ENCODE data around the gene KBTBD3.
"Not testable (repeated sequence)": the region's sequence is repeated elsewhere in the genome, so short reads cannot be mapped to it uniquely, and the experiment has no call there.

Gene KBTBD3

DNA sequence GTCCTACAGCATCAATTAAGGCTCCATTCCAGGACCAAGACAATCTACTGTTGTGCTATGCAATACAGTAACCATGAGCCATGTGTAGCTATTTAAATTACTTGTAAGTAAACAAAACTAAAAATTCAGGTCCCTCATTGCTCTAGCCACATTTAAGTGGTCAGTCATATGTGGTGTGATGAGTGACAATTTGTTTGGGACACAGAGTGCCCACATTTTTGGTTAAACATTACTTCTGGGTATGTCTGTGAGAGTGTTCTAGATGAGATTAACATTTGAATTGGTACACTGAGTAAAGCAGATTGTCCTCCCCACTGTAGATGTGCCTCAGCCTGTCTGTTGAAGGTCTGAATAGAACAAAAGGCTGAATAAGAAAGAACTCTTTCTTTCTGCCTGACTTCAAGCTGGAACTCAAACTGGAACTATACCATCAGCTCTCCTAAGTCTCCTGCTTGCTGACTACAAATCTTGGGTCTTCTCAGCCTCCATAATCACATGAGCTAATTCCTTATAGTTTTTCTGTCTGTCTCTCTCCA is 15.8 kb downstream of the KBTBD3 start:
- no peak for DNase-seq

DNA sequence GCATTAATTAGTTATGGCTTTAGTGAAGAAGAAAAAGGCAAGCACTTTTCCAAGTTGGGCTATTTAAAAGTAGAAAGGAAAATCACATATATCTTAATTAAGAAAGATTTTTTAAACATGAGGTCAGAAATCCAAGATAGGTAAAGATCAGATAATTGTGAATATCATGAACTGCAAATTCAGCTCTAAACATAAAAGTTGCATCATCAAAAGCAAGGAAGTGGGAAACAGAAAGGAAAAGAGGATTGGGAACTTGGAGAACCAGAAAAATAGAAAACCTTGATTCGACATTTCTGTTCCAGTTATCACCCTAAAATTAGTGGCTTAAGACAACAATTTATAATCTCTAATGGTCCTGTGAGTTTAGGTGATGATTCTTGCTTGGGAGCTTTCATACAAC is 17.5 kb downstream of the KBTBD3 start:
- DNase-seq: no peak

DNA sequence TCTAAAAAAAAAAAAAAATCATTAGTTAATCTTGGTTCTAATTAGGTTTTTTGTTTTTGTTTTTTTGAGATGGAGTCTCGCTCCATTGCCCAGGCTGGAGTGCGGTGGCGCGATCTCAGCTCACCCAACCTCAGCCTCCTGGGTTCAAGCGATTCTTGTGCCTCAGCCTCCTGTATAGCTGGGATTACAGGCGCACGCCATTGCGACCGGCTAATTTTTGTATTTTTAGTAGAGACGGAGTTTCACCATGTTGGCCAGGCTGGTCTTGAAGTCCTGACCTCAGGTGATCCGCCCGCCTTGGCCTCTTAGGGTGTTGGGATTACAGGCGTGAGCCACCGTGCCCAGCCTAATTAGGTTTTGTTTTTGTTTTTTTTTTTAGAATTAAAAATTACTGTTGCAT is 18.8 kb downstream of the KBTBD3 start:
- not testable (repeated sequence) for DNase-seq

DNA sequence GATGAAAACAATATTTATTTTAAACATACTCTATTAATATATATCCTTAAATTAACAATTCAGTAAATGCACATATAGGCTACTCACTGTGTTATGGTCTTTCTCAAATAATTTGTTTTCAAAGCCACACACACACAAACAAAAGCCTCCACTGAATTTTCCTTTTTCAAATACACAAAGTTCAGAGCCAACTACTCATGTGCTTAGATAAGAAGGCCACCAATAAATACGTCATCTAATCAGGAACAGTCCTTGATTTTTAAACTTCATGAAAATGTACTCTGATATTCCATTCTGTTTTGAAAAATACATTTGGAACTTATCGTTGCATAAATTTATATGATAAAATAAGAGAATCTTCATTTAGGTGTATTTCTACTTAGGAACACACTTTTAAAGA is 26.0 kb downstream of the KBTBD3 start:
- no peak for DNase-seq

DNA sequence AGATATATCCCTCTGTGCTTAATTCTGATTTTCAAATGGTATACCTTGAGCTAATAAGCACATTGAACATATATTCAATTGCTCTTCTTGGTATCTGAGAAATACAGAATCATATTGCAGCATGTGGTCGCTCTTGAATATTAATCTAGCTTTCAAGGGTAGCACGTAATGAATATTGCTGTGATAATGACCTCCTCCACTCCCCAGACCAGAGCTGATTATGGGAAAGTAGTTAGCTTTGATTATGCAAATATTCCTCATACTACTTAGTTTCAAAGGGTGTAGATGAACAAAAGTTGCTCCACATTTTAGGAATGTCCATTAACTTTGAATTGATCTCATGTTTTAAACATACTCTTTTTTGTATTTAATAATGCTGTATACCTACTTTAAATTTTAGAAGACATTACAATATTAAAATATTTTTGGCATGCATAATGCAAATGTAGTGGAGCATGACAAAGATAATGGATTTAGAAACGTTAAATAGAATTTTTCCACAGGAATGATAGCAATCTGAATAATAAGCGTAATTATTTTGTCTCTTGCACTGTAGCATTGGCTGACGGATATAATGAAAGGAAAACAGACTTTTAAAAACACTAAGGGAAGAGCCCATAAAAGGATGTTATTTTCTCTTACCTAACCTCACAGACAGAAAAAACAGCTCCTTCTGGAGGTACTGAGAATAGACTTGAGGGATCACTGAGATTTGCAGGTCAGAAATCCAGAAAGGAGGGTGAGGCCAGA is 27.2 kb downstream of the KBTBD3 start:
- DNase-seq: no peak

DNA sequence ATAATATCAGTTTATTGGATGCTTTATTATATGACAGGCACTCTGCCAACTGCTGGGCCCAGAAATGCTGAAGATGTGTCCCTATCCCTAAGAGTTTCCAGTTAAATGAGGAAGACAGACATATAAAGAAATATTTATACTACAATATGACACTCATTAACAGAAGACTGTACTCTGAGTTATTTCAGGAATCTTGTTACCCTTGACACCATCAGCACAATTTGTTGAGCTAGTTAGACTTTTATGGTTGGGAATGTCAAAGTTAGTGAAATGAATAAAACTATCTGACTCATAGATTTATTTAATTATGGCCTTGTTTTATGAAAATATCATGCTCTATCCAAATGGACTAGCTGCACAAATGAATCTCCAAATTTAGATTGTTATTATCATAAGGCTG is 29.5 kb downstream of the KBTBD3 start:
- no peak for DNase-seq

DNA sequence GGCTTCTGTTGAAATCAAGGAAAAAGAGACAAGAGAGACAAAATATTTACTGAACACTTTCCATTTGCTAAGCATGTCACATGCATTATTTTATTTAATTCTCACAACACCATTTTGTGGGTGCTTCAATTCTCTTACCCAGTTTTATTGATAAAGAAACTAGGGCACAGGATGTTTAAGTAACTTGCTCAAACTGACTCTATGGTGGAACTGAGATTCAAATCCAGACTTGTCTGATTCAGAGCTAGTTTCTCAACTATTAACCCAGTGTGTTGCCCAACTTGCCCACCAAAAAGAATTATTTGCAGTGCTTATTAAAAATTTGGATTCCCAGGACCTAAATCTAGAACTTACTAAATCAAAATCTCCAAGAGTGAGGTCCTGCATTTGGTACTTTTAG is 33.6 kb downstream of the KBTBD3 start:
- DNase-seq: no peak

DNA sequence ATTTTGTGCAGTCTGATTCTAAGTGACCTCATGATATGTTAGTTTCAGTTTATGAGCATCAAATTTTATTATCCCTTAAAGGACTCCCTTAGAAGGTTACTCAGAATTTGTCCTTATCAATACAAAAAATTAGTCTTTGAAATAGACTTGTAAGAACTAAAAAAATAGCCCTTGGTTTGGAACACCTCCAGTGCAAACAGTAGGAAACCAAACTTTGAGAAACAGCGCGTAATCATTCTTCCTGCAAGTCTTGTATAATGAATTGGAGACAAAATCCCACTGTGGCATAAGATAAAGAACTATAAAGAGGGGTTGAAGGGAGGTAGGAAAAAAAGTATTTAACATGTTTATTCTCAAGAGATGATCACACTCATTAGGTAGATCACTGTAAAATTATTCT is 44.3 kb downstream of the KBTBD3 start:
- no peak for DNase-seq

DNA sequence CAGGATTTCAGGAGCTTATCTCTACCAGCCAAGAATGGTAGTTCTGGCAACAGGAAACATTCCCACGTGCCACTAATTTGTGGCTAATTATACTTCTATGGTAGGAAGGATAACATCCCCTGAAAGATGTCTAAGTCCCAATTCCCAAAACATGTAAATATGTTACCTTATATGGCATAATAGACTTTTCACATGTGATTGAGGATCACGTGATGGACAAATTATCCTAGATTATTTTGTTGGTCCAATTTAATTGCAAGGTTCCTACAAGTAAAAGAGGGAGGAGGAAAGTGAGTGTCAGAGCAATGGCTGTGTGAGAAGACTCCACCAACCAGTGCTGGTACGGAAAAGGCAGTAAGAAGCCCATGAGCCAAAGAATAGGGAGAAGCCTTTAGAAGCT is 45.2 kb downstream of the KBTBD3 start:
- no peak for DNase-seq

DNA sequence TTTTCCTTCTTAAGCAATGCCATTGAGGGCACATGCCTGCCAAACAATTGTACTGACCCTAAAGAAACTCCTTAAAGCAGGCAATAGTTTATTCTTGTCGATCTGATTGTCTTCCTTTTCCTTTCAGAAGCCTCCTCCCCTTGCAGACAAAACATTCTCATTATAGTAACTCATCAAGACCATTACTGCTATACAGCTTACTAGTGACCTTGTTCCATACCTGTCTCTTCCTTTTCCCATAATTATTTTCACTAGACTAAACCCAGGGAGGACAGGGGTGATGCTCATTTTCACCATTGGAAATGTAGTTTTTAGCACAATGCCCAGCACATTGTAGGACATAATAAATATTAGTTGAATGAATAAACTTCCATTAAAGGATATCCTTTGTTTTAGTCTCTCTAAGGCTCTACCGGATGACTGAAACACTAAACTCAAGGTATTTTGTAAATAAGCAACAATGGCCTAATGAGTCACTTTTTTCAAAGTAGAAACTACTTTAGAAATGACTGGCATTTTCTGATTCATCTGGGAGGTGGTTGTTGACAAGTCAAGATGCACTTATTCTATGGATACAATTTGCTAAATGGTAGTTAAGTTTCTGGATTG is 45.8 kb downstream of the KBTBD3 start:
- DNase-seq: no peak

DNA sequence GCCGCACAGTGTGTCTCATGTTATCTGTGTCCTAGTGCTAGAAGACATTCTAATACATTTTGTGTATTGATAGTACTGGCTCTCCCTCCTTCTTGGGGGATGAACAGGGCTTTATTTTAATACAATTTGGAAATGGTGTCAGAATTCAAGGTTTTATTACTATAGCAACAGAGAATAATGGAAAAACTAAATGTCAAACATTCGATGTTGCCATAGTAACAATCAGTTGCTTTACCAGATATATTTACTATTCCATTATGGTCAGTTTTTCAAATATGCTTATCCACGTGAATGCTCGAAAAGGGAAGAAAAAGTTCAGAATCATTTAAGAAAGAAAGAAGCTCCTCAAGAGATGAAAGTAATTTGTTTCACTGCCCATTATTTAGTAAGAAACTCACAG is 46.5 kb downstream of the KBTBD3 start:
- no peak for DNase-seq

DNA sequence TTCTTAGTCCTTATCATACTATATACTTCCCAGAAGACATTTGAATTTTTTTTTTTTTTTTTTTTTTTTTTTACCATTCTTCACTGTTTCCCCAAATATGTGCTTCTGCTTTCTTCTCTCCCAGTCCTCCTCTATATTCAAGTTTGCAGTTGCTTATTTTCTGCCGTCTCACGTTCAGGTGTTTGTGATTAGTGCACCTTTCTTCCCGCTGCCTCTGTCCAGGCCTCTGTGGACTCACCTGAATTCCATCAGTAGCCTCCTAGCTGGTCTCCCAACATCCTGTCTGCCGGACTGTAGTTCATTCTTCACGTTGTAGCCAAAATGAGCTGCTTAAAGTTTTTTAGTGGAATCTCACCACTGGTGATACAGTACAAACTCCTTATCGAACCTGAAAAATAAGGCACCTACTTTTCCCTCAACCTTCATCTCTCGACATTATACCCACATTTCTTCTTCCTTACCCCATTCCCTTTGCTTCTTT is 54.3 kb downstream of the KBTBD3 start:
- no peak for DNase-seq

DNA sequence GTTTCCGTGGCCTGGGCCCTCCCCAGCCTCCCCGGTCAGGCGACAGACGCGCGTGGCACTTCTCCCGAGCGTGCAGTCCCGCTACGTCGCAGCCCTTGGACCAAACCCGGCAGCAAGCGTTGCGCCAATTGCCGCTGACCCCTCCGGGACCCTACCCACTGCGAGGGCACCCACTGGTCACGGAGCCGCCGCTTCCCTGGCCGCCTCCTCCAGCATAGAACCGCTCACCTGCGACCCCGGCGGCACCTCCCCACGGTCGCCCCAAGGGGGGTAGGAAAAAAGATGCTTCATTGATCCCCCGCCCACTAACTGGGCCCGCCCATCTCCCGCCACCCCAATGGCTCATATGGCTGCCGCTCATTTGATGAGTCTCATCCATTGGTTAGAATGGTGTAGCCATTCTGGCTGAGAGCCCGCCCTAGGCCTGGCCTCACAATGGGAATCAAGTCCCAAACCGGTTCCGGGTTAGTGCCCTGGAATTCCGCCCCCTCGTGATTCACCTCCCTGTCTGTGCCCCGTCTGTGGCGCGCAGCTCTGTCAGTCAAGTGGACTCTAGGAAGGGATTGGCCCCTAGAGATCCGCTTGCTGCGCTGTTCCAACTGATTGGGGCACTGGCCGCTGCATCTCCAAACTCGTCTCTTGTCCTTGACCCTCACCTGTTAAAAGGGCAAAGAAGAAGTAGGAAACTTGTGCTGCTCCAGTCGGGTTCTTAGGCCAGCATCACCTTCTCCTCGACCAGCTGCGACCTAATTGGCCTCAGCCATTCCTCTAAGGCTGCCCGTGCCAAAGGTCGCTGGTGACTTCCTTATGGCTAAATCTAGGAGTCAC is 55.0 kb downstream of the KBTBD3 start, which contains the start of gene MSANTD4:
TSS of gene MSANTD4 (minus strand) at position 274 of the 828 bp plus-strand sequence. CDS start 11,323 bp downstream, outside the sequence.
- peak; percentile 96 for DNase-seq

DNA sequence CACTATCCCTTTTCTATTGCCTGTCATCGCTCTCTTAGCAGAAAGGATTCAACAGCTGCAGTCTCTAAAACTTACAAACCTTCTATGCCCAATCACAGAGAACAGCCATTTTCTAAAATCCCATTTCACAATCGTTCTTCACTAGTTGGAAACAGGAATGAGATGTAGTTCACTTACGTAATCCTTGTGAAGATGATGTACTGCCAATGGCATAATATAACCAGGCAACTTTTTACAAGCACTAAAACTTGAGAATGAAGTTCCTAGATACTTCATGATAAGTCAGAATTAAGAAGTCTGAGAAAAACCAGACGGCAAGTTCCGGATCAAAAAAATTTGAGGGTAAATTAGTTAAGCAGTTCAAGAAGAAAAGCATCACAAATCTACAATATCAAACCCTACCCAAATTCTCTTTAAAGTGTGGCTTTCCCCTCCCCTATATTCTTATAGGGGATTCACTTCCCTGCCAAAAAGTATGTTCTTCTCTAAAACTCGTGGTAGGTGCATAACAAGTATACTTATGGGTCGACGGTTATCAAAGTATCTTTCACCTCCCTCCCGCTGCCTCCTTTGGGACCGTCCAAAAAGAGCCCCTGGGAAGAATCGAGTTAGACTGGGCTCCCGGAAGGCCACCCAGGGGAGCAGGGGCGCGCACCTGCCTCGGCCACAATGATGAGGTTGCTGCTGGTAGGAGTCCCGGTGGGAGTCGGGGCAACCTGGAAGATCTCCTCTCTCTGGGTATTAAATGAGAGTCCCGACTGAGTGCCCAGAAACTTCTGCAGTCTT is 55.8 kb downstream of the KBTBD3 start:
- DNase-seq: no peak

DNA sequence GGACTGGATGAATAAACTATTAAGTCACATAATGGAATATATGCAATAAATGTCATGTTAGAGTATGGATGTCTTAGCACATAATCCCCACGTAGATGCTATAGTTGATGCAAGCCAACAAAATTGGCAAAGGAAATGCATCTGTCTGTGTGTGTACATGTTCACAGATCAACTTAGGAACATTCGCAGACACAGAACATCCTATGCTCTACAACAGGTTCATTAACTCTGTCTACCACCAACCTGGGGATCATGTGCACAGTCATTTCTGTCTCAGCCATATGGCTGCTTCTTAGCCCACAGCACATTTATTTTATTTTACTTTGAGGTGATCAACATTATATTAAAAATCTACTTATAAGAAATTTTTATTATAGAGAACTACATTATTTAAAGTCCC is 60.1 kb downstream of the KBTBD3 start:
- no peak for DNase-seq

DNA sequence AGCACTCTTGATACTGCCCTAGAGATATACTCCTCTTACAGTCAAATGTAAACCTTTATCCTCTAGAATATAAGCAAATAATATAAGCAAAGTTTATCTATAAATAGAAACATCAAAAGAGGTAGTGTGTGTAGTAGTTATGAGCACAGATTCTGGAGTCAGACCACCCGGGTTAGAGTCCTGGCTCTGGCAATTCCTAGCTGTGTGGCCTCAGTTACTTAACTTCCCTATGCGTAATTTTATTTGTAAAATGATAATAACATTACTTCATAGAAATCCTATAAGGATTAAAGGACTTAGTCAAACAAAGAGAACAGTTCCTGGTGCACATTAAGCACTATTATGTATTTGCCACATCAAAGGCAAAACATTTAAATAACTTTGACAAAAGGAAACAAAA is 62.1 kb downstream of the KBTBD3 start:
- no peak for DNase-seq

DNA sequence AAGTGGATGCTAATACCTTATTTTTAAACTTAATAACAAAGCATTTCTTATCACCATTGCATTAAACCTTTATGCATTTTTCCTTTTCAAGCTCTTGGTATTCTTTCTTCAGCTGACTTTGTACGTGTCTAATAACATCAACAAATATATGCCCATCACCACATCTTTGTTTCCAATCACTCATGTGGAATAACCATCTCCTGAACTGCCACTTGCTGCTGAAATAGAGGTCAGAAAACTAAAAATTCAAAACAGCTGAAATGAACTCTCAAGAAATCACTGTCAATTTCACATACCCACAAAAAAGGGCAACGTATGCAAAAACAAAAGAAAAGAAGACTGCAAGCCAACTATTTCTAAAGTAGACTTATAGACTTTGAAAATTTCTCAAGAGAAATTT is 62.5 kb downstream of the KBTBD3 start:
- DNase-seq: no peak

DNA sequence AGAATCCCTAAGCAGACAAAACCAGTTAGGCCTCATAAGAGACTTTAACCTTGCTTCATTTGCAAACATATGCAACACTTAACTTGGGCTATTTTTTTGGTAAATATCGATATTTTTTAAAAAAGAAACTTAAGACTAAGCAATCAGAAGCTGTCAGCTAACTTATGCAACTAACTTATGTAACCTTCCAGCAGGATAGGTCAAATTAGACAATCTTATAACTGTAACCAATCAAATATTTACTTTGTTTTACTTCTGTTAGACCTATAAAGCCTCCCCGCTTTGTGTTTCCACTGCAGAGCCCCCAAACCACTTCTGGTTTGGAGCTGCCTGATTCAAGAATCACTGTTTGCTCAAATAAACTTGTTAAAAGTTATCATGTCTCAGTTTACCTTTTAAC is 63.1 kb downstream of the KBTBD3 start:
- no peak for DNase-seq

DNA sequence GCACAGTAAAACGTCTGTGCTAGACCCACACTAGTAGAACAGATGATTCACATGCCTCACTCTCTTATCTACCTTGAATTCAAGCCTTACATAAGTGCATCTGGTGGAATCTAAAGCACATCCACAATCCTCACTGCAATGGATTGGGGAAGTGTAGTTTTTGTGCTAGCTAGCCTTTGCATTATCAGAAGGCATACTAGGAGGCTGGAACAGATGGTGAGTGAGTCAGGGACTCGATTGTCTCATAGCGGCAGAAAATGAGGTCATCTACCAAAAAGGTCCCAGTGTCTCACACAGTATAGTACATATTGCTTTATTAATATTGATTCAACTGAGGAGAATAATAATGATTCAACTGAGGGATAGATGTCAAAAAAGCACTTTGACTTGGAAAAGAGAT is 64.4 kb downstream of the KBTBD3 start:
- DNase-seq: no peak

DNA sequence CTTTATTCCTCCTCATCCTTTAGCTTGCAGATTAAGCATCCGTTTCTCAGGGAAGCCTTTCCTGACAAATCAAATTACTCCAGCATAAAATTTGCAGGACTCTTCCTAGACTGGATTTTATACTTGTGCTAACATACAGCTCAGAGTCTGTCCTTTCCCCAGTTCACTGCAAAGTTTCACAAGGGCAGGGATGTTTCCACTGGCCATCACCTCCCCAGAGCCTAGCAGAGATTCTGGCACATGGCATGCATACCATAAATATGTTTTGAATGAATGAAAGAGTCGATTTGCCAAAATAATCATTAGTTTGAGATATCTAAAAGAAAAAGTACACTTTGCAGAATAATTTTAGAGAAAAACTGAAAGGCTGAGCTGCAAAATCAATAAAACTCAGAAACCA is 65.7 kb downstream of the KBTBD3 start:
- no peak for DNase-seq

DNA sequence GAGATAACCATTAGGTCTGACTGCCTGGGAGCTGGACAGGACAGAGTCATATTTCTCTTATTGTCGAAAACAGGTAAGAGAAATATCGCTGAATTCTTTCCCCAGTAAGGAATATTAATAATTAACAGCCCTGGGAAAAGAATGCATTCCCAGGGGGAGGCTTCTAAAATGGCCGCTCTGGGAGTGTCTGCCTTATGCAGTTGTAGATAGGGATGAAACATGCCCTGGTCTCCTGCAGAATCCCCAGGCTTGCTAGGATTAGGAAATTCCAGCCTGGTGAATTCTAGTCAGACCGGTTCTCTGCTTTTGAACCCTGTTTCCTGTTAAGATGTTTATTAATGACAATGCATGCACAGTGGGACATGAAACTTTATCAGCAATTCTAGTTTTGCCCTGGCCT is 74.1 kb downstream of the KBTBD3 start:
- DNase-seq: not testable (repeated sequence)

DNA sequence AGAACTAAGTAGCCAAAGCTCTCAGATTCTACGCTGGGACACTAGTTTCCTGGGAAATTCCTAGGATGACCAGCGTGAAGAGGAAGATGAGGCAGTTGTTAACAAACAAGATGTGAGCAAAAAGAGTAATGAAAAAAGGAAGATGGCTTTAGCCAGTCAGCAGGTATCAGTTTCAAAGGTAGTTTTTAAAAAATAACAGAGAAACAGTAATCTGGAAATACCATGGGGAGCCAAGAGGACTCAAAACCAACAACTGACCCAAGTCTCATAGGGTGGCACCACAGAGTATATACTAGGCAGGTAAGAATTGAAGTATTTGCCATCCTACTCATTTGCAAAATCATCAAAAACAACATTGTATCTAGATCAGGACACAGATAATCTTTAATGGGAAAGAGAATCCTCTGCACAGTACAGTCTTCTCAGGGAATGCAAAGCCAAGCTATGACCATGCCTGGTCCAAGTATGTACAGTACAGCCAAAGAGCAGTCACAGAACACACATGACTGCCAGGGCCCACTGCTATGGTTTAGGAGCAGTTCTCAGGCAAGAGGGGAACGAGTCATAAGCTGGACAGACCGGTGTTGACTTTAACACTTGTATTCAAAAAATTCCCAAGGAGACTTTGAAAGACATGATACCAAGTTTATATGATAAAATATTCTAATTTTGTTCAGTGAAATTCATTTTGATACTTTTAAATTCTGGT is 75.7 kb downstream of the KBTBD3 start:
- DNase-seq: no peak
